DND-41 (cell line): ENCODE results near the gene PPP4R2.

Experiments
- ATAC-seq: fragments of 200-7000 bp; cut with Tn5 transposase; 3 replicates; pipeline ENCODE4 v1.9.1; 2021; ENCODE audit warnings: low read depth; ENCODE audit not compliant: insufficient read depth
- DNase-seq: peaks from one replicate; pipeline ENCODE4 v3.0.0-alpha.2; 2020
- H2AFZ ChIP-seq: 2 replicates; pipeline ENCODE4 v1.6.0; 2012; ENCODE audit warnings: low read depth, low read length
- H3K27ac ChIP-seq: 2 replicates; pipeline ENCODE4 v1.5.1; 2012; ENCODE audit warnings: low read length, inconsistent platforms
- H3K27me3 ChIP-seq: fragments of 200-600 bp; sonication (generic); 2 replicates; pipeline ENCODE4 v1.6.0; 2012; ENCODE audit warnings: low read length, mild to moderate bottlenecking, inconsistent platforms; ENCODE audit not compliant: insufficient read depth, poor library complexity
- H3K36me3 ChIP-seq: 2 replicates; pipeline ENCODE4 v1.5.1; 2012; ENCODE audit warnings: low read length, inconsistent platforms; ENCODE audit not compliant: insufficient read depth
- H3K4me1 ChIP-seq: 2 replicates; pipeline ENCODE4 v1.5.1; 2012; ENCODE audit warnings: mild to moderate bottlenecking, low read length; ENCODE audit not compliant: insufficient read depth
- H3K4me2 ChIP-seq: 2 replicates; pipeline ENCODE4 v1.6.0; 2012; ENCODE audit warnings: mild to moderate bottlenecking, moderate library complexity, low read length, inconsistent platforms; ENCODE audit not compliant: insufficient read depth
- H3K4me3 ChIP-seq, 2 experiments: fragments of 200-600 bp in 1 of 2; shearing (Covaris generic) in 1 of 2; 2 replicates each; pipeline ENCODE4 v1.5.1; 2012 to 2016; ENCODE audit warnings: inconsistent platforms in 2 of 2, low read length in 2 of 2, mild to moderate bottlenecking in 2 of 2, low read depth in 1 of 2, moderate library complexity in 1 of 2
- H3K79me2 ChIP-seq: 2 replicates; pipeline ENCODE4 v1.6.0; 2012; ENCODE audit warnings: low read length, inconsistent platforms; ENCODE audit not compliant: insufficient read depth
- H3K9ac ChIP-seq: 2 replicates; pipeline ENCODE4 v1.6.0; 2012; ENCODE audit warnings: low read depth, mild to moderate bottlenecking, inconsistent platforms, low read length, moderate library complexity
- H3K9me3 ChIP-seq: 2 replicates; pipeline ENCODE4 v1.5.1; 2012; ENCODE audit warnings: low read length, moderate library complexity, mild to moderate bottlenecking, inconsistent platforms; ENCODE audit not compliant: insufficient read depth, severe bottlenecking
- H4K20me1 ChIP-seq: 2 replicates; pipeline ENCODE4 v1.6.0; 2012; ENCODE audit warnings: low read length; ENCODE audit not compliant: insufficient read depth
- EZH2 ChIP-seq: IDR thresholded peaks from 3 replicates; pipeline ENCODE4 v1.6.1; 2012; ENCODE audit warnings: borderline replicate concordance, low read depth, mild to moderate bottlenecking, moderate library complexity, low read length, inconsistent platforms; ENCODE audit not compliant: severe bottlenecking
- TF ChIP-seq, protein P1 (sequence below): IDR thresholded peaks from 2 replicates; pipeline ENCODE4 v1.5.1; 2012; ENCODE audit warnings: borderline replicate concordance, low read length, moderate library complexity, mild to moderate bottlenecking; ENCODE audit not compliant: poor library complexity, severe bottlenecking; ENCODE audit errors: extremely low read depth

PPP4R2 gene

DNA sequence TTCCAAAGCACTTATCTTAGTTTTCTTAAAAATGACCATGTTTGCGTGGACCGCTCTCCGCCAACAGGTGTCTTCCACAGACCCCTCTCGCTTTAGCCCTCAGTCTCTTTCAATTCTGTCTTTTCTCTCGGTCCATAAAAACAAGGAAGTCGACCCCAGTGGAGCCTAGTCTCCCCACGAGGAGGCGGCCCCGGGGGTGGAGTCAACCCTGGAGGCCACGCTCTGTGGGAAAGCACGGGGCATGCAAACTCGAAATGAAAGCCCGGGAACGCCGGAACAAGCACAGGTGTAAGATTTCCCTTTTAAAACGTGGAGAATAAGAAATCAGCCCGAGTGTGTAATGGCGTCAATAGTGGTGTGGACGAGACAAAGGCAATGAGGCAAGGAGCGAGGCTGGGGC is 113.9 kb downstream of the PPP4R2 start:
- ATAC-seq, result no peak
- no peak for DNase-seq
- H3K4me2 ChIP-seq, result no peak overlapping the region

DNA sequence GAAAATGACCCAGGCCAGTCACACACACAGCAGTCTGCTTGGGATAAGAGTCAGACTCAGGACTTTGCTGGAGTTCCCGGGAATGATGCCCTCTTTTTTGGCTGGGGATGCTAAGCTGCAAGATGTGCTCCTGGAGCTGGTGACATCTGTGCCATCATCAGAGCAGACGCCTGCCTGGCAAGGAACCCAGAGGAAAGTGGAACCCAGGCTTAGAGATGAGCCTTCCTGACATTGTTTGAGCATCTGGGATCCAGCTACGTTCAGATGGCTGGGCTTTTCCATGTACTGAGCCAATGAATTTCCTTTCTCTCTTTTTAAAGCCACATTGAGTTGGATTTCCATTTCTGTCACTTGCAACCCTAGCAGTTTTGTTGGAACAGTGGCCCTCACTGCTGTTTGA is 118.1 kb downstream of the PPP4R2 start:
- H3K9me3 ChIP-seq, result no peaks in the 10 kb centered on the region
- H3K36me3 ChIP-seq, result no peaks in the 10 kb centered on the region
- no peak overlapping the region for H2AFZ ChIP-seq
- TF ChIP-seq EZH2, result no peak
- no peak overlapping the region for H3K4me2 ChIP-seq
- H3K79me2 ChIP-seq, result no peaks in the 10 kb centered on the region
- no peak overlapping the region for H3K4me3 ChIP-seq
- H4K20me1 ChIP-seq, result no peaks in the 10 kb centered on the region
- ATAC-seq (no peak), DNase-seq (no peak)
- no peak overlapping the region for H3K9ac ChIP-seq
- no peaks in the 10 kb centered on the region for H3K4me1 ChIP-seq
- peaks cover 5% of the 10 kb centered on the region for H3K27me3 ChIP-seq
- no peak overlapping the region for H3K27ac ChIP-seq

More for the DNA sequence above, 113.9 kb downstream of the PPP4R2 start:
- Histone ChIP-seq H3K4me3 (no peak overlapping the region), H4K20me1 (no peaks in the 10 kb centered on the region), H3K9ac (no peak overlapping the region), H3K4me1 (no peaks in the 10 kb centered on the region), H3K9me3 (no peaks in the 10 kb centered on the region), H3K27me3 (no peaks in the 10 kb centered on the region), H2AFZ (no peak overlapping the region), H3K27ac (no peak overlapping the region), H3K36me3 (no peaks in the 10 kb centered on the region), H3K79me2 (no peaks in the 10 kb centered on the region)
- TF ChIP-seq, protein P1, sequence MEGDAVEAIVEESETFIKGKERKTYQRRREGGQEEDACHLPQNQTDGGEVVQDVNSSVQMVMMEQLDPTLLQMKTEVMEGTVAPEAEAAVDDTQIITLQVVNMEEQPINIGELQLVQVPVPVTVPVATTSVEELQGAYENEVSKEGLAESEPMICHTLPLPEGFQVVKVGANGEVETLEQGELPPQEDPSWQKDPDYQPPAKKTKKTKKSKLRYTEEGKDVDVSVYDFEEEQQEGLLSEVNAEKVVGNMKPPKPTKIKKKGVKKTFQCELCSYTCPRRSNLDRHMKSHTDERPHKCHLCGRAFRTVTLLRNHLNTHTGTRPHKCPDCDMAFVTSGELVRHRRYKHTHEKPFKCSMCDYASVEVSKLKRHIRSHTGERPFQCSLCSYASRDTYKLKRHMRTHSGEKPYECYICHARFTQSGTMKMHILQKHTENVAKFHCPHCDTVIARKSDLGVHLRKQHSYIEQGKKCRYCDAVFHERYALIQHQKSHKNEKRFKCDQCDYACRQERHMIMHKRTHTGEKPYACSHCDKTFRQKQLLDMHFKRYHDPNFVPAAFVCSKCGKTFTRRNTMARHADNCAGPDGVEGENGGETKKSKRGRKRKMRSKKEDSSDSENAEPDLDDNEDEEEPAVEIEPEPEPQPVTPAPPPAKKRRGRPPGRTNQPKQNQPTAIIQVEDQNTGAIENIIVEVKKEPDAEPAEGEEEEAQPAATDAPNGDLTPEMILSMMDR, result no peak
- TF ChIP-seq EZH2, result no peak

DNA sequence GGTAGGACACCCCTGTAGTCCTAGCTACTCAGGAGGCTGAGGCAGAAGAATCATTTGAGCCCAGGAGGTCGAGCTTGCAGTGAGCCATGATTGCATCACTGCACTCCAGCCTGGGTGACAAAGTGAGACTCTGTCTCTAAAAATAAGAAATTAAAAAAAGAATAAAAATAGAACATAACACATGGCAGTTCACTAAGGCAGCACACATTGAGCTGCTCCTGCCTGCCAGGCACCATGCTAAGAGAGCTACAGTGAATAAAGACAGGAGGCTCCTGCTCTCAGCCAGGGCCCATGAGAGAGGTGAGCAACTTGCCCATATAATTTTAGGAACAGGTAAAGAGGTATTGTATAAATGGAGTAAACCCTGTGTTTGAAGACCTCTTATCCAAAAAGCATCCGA is 119.2 kb downstream of the PPP4R2 start:
- no peak overlapping the region for H3K4me2 ChIP-seq
- no peak for TF ChIP-seq EZH2
- TF ChIP-seq, protein P1, result no peak

More for the DNA sequence above, 119.2 kb downstream of the PPP4R2 start:
- Histone ChIP-seq H3K4me1 (no peaks in the 10 kb centered on the region), H3K27me3 (peaks cover 5% of the 10 kb centered on the region), H3K4me3 (no peak overlapping the region), H3K36me3 (no peaks in the 10 kb centered on the region), H3K27ac (no peak overlapping the region), H4K20me1 (no peaks in the 10 kb centered on the region), H3K9me3 (no peaks in the 10 kb centered on the region), H2AFZ (no peak overlapping the region), H3K9ac (no peak overlapping the region), H3K79me2 (no peaks in the 10 kb centered on the region)
- ATAC-seq, result no peak
- no peak for DNase-seq
